Right atrium auricular region (tissue), 2 donors: ENCODE results near the gene TPP2. TPM values are rescaled to one million over a fixed set of nuclear protein-coding genes. Genes with fewer than 3 reads are reported as not detected.

ENCODE experiments used
- DNase-seq: peaks from one replicate; pipeline ENCODE4 v3.0.0-alpha.2; 2019; ENCODE audit warnings: low spot score
- H3K27ac ChIP-seq, 2 donors: fragments of 200-600 bp; sonication (generic); 1 replicate in 1 of 2; 2 replicates in 1 of 2; pipeline ENCODE4 v1.5.1; 2016 to 2019
- H3K27me3 ChIP-seq, 2 donors: fragments of 200-600 bp; sonication (generic); one replicate each; pipeline versions ENCODE4 v1.5.1 to v1.6.0; 2017 to 2019
- H3K36me3 ChIP-seq: fragments of 200-600 bp; sonication (generic); one replicate; pipeline ENCODE4 v1.5.1; 2016
- H3K4me1 ChIP-seq, 2 donors: fragments of 200-600 bp; sonication (generic); one replicate each; pipeline versions ENCODE4 v1.5.1 to v1.6.0; 2017 to 2019
- H3K4me3 ChIP-seq, 2 donors: fragments of 200-600 bp; sonication (generic); 1 replicate in 1 of 2; 2 replicates in 1 of 2; pipeline ENCODE4 v1.5.1; 2017 to 2019; ENCODE audit warnings: mild to moderate bottlenecking in 1 of 2, moderate library complexity in 1 of 2
- H3K9me3 ChIP-seq, 2 donors: fragments of 200-600 bp; sonication (generic); one replicate each; pipeline ENCODE4 v1.5.1; 2019
- total RNA-seq, 2 donors: library from RNA; depleted of rRNA; stranded (reverse); fragments of >200 nt; gene quantifications; one replicate each; pipeline ENCODE4 v1.1.0, GENCODE V29; 2016
- TF ChIP-seq, protein P1 (sequence below), 2 donors: fragments of 200-600 bp; sonication (generic); IDR thresholded peaks; one replicate each; pipeline ENCODE4 v1.5.1; 2019; ENCODE audit warnings: antibody characterized with exemption in 2 of 2

TPP2 gene
- total RNA-seq, 2 donors from 2014 or later: 28.6 to 59.9 TPM

GRCh38 chr13:102597029-102597961 is 509 bp downstream of the TPP2 start:
- H3K4me1 ChIP-seq: peaks cover 0 to 47% of the 10 kb centered on the region in 2 donors
- H3K36me3 ChIP-seq: no peaks in the 10 kb centered on the region
- H3K27ac ChIP-seq: peak overlapping the region; percentile 97 to 99
- H3K27me3 ChIP-seq: no peaks in the 10 kb centered on the region
- no peaks in the 10 kb centered on the region for H3K9me3 ChIP-seq
- peak overlapping the region; percentile 80 to 91 for H3K4me3 ChIP-seq
- no peak for DNase-seq
- TF ChIP-seq, protein P1, sequence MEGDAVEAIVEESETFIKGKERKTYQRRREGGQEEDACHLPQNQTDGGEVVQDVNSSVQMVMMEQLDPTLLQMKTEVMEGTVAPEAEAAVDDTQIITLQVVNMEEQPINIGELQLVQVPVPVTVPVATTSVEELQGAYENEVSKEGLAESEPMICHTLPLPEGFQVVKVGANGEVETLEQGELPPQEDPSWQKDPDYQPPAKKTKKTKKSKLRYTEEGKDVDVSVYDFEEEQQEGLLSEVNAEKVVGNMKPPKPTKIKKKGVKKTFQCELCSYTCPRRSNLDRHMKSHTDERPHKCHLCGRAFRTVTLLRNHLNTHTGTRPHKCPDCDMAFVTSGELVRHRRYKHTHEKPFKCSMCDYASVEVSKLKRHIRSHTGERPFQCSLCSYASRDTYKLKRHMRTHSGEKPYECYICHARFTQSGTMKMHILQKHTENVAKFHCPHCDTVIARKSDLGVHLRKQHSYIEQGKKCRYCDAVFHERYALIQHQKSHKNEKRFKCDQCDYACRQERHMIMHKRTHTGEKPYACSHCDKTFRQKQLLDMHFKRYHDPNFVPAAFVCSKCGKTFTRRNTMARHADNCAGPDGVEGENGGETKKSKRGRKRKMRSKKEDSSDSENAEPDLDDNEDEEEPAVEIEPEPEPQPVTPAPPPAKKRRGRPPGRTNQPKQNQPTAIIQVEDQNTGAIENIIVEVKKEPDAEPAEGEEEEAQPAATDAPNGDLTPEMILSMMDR (IDR thresholded peaks at IDR 0.05): no peak

DNA sequence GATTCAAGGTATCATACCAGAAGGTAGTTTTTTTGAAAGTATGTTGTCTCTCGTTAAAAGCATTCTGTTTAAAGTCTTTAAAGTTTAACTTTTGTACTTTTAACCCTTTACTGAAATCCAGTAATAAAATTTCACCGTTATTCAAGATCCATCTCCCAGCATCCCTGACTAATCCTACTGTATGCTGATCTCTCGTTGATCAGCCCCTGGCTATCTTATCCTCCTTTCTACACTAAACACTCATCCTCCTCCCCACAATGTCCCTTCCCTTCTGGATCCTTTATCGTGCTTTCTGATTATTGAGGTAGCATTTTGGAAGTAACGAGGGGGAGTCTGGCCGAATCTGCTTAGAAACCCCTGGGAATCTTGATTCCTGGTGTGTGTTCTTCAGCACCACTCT is 1.3 kb downstream of the TPP2 start:
- Histone ChIP-seq H3K4me3 (peak overlapping the region; percentile 80 to 91), H3K36me3 (no peaks in the 10 kb centered on the region), H3K9me3 (no peaks in the 10 kb centered on the region), H3K27ac (peak overlapping the region in 1 of 2 donors; percentile 97), H3K4me1 (peaks cover 0 to 47% of the 10 kb centered on the region in 2 donors), H3K27me3 (no peaks in the 10 kb centered on the region)
- no peak for DNase-seq
- TF ChIP-seq, protein P1 (IDR thresholded peaks at IDR 0.05): no peak

- Histone ChIP-seq H3K36me3 (no peaks in the 10 kb centered on the region), H3K27ac (no peak overlapping the region), H3K4me1 (peaks cover 0 to 47% of the 10 kb centered on the region in 2 donors), H3K4me3 (no peak overlapping the region), H3K9me3 (no peaks in the 10 kb centered on the region), H3K27me3 (no peaks in the 10 kb centered on the region)
- TF ChIP-seq, protein P1 (IDR thresholded peaks at IDR 0.05): no peak
- no peak for DNase-seq
Observed at GRCh38 chr13:102599426-102600012, 2.7 kb downstream of the TPP2 start.

DNA sequence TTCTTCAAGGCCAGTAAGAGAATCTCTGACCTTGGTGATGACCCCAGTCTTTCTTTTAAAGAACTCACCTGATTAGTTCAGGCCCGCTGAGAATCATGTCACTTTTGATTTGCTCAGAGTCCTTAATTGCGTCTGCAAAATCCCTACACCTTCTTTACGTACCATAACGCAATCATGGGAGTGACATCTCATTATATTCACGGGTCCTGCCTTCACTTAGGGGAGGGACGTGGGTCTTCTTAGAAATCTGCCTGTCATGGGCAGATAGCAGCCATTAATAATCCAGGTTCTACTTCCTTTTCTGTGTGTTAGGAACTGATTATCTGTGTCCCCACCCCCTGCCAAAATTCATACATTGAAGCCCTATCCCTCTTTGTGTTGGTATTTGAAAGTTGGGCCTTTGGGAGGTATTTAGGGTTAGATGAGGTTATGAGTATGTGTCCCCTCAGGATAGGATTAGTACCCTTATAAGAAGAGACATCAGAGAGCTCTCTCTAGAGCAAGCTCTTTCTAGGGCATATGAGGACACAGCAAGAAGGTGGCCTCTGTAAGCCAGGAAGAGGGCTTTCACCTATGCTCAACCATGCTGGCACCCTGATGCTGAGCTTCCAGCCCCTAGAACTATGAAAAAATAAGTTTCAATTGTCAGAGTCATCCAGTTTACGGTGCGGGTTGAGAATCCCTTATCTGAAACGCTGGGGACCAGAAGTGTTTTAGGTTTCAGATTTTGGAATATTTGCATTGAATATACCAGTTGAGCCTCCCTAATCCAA is 9.9 kb downstream of the TPP2 start:
- DNase-seq: no peak
- Histone ChIP-seq H3K27ac (no peak overlapping the region), H3K4me3 (no peak overlapping the region), H3K27me3 (no peaks in the 10 kb centered on the region), H3K36me3 (peaks cover 28% of the 10 kb centered on the region), H3K4me1 (peaks cover 0 to 16% of the 10 kb centered on the region in 2 donors), H3K9me3 (no peaks in the 10 kb centered on the region)
- TF ChIP-seq, protein P1 (IDR thresholded peaks at IDR 0.05): no peak

DNA sequence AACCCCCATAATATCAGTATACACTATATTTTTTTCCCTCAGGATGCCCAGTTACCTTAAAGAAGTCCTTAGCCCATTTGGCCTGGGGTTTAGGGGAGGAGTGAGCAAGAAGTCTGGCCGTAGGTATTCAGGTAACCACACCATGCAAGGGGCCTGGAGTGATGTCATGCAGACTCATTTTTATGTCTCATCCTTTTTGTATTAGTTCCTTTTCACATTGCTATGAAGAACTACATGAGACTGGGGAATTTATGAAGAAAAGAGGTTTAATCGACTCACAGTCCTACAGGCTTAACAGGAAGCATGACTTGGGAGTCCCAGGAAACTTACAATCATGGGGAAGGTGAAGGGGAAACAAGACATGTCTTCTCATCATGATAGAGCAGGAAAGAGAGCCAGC is 12.2 kb downstream of the TPP2 start:
- Histone ChIP-seq H3K27me3 (no peaks in the 10 kb centered on the region), H3K4me1 (peaks cover 0 to 6% of the 10 kb centered on the region in 2 donors), H3K9me3 (no peaks in the 10 kb centered on the region), H3K27ac (no peak overlapping the region), H3K36me3 (peaks cover 28% of the 10 kb centered on the region), H3K4me3 (no peak overlapping the region)
- no peak for DNase-seq
- TF ChIP-seq, protein P1 (IDR thresholded peaks at IDR 0.05): no peak
